Ectodermal cell (in vitro differentiated cells): ENCODE measurements around the gene FRMD5.

Experiments used
- H3K27ac ChIP-seq: 2 replicates; pipeline ENCODE4 v1.7.0; 2013; ENCODE audit warnings: mild to moderate bottlenecking, low read depth, low read length; ENCODE audit not compliant: insufficient read depth, poor library complexity, severe bottlenecking
- H3K27me3 ChIP-seq: 2 replicates; pipeline ENCODE4 v1.7.0; 2013; ENCODE audit warnings: mild to moderate bottlenecking, low read length; ENCODE audit not compliant: insufficient read depth, control insufficient read depth, poor library complexity, severe bottlenecking
- H3K36me3 ChIP-seq: one replicate; pipeline ENCODE4 v1.7.0; 2013; ENCODE audit warnings: low read length; ENCODE audit not compliant: control insufficient read depth, insufficient read depth
- H3K4me1 ChIP-seq: one replicate; pipeline ENCODE4 v1.7.0; 2013; ENCODE audit warnings: low read length; ENCODE audit not compliant: control insufficient read depth, insufficient read depth
- H3K4me3 ChIP-seq: 2 replicates; pipeline ENCODE4 v1.7.0; 2013; ENCODE audit warnings: low read depth, low read length, control low read depth; ENCODE audit not compliant: insufficient read depth
- H3K9me3 ChIP-seq: 2 replicates; pipeline ENCODE4 v1.7.0; 2013; ENCODE audit warnings: mild to moderate bottlenecking, low read length, moderate library complexity; ENCODE audit not compliant: control insufficient read depth
- WGBS, 2 experiments: methylation state at CpG; one replicate each; pipeline ENCODE4 v1.1.7; 2013; ENCODE audit warnings: missing lambda C conversion rate in 2 of 2; 5-methylcytosine and 5-hydroxymethylcytosine counted together

Gene FRMD5

DNA sequence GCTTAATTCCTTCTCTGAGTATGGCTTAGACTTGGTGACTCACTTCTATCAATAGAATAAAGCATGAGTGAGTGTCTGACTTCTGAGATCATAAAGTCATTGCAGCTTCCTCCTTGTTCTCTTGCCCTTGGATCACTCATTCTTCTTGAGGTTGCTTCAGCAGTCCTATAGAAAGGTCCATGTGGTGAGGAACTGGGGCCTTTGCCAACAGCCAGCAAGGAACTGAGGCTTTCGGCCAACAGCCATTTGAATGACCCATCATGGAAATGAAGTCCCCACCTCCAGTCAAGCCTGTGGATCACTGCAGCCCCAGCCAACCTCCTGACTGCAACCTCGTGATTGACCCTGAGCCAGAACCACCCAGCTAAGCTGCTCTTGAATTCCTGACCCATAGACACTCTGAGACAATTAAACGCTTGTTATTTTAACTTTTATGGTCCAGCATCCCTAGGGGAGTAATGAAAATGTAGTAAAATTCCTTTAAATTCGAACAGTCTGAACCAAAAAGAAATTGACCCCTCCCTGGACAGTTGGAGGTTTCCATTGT lies 283.8 kb downstream of the FRMD5 start:
- Histone ChIP-seq H3K27me3 (no peaks in the 10 kb centered on the region), H3K36me3 (no peaks in the 10 kb centered on the region), H3K4me1 (peaks cover 6% of the 10 kb centered on the region), H3K27ac (no peak overlapping the region), H3K4me3 (no peak overlapping the region), H3K9me3 (no peaks in the 10 kb centered on the region)
- WGBS, 2 experiments, result 90 to 93% methylated on average over 4 of the region's 4 CpGs

DNA sequence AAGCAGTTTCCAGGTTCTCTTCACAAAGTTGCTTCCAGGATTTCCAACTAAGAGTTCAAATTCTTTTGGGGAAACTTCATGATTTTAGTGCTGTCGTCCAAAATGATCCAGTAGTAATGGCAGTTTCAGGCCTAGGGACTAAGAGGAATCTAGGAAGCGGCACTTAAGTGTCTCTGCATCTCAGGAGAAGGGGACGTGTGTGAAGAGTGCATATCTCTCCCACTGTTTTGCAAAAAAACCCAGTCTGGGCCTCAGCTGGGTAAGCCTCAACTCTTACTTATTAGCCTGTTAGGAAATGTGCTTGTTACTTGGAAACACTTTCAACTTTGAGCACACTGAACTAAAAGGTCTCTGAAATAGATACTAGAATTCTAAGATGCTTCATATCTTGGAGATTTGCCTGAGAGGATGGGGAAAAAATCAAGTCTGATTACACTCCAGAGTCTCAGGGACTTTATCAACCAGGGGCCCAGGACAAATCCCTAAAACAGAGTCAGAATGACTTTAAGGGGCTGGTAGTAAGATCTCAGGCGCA lies 286.5 kb downstream of the FRMD5 start:
- Histone ChIP-seq H3K27ac (no peak overlapping the region), H3K27me3 (no peaks in the 10 kb centered on the region), H3K36me3 (no peaks in the 10 kb centered on the region), H3K4me3 (no peak overlapping the region), H3K9me3 (no peaks in the 10 kb centered on the region), H3K4me1 (no peaks in the 10 kb centered on the region)
- WGBS, 2 experiments, result 89 to 91% methylated on average over 4 of the region's 4 CpGs

DNA sequence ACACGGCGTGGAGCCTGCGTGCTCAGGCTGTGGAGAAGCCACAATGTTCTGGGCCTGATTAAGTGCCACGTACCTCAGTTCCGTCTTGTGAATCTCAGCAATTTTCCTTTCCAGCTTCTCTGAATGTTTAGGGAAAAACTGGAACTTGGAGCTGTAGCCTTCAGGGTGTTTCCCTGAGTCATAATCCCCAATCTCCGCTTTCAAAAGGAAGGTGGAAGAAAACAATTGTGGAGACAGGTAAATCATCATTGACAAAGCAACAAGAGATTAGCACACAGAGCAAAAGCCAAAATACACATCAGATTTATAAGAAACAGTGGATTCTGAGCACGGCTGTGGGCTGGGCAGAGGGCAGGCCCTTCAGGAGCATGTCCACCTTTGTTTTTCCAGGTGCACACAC lies 289.3 kb downstream of the FRMD5 start:
- Histone ChIP-seq H3K4me1 (no peaks in the 10 kb centered on the region), H3K9me3 (no peaks in the 10 kb centered on the region), H3K4me3 (no peak overlapping the region), H3K27ac (no peak overlapping the region), H3K27me3 (no peaks in the 10 kb centered on the region), H3K36me3 (no peaks in the 10 kb centered on the region)
- WGBS, 2 experiments, result 91 to 94% methylated on average over 7 of the region's 7 CpGs

DNA sequence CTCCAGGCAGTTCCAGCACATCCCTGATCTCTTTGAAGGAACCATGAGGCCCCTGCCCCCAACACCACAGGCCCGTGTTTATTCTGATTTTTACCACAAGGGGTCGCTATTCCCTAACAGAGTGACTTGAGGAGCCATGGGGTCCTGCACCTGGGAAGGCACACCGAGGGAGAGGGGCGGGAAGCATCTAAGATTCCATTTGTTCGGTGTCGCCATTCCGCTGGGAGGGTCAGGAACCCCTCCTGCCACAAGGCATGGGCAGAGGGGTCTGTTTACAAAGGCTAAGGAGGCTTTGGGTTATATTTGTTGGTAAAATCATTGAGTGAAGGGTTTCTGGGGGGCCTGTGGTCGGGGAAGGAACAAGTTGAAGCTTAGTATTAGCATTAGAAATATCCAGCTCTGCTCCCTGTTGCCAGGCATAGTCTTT lies 291.2 kb downstream of the FRMD5 start:
- Histone ChIP-seq H3K9me3 (no peaks in the 10 kb centered on the region), H3K4me1 (no peaks in the 10 kb centered on the region), H3K27ac (no peak overlapping the region), H3K27me3 (no peaks in the 10 kb centered on the region), H3K36me3 (no peaks in the 10 kb centered on the region), H3K4me3 (no peak overlapping the region)
- 12 to 15% methylated on average over 8 of the region's 8 CpGs for WGBS, 2 experiments

DNA sequence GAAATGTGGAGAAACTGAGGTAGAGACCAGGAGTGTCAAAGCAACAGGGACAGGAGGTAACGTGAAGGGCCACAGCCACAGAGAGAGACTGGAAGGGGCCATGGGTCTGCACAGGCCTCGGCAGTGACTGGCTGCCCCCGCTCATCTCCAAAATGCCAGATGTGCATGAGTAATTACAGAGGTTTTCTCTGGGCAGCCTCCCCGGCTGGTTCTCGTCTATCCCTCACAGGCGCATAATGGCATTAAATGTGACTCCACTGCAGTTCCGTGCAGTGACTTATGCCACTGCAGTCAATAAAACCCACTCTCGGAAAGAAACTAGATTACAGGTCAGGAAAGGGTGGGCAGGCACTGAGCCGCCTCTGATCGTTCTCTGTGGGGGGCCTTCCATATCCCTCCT lies 293.6 kb downstream of the FRMD5 start:
- Histone ChIP-seq H3K4me1 (no peaks in the 10 kb centered on the region), H3K27ac (no peak overlapping the region), H3K27me3 (no peaks in the 10 kb centered on the region), H3K36me3 (no peaks in the 10 kb centered on the region), H3K4me3 (no peak overlapping the region), H3K9me3 (no peaks in the 10 kb centered on the region)
- 82 to 85% methylated on average over 10 of the region's 10 CpGs for WGBS, 2 experiments

DNA sequence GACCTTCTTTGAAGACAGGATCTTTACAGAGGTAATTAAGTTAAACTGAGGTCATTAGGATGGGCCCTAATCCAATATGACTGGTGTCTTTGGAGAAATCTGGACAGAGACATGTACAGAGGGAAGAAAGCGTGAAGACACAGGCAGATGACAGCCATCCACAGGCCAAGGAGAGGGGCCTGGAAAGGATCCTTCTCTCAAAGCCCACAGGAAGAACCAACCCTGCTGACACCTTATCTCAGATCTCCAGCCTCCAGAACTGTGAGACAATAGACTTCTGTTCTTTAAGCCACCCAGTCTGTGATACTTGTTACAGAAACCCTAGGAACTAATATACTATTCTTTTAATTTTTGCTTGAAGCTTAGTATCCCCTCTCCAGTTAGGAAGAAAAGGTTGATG lies 294.1 kb downstream of the FRMD5 start:
- Histone ChIP-seq H3K27ac (no peak overlapping the region), H3K4me1 (no peaks in the 10 kb centered on the region), H3K4me3 (no peak overlapping the region), H3K9me3 (no peaks in the 10 kb centered on the region), H3K27me3 (no peaks in the 10 kb centered on the region), H3K36me3 (no peaks in the 10 kb centered on the region)
- 95 to 100% methylated on average over 1 of the region's 1 CpG for WGBS, 2 experiments

DNA sequence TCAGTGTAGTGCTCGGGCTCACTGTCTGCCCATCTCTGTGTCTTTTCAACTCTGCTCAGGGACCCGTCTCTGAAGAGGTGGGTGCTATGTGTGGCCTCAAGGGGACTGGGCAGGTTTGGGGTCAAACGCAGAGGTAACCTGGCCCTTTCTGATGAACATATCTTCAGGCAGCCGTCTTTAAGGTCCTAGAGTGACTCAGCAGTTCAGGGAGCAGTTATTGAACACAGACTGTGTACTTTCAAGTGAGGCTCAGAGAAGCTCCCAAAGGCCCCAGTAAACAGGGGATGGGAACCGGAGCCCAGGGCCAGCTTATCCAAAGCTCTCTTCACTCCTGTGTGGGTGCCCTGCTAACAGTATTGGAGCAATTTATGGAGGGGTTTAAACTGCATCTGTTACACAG lies 295.1 kb downstream of the FRMD5 start:
- 91 to 93% methylated on average over 5 of the region's 5 CpGs for WGBS, 2 experiments
- H3K27me3 ChIP-seq, result no peaks in the 10 kb centered on the region
- no peaks in the 10 kb centered on the region for H3K9me3 ChIP-seq
- H3K4me1 ChIP-seq, result no peaks in the 10 kb centered on the region
- H3K4me3 ChIP-seq, result no peak overlapping the region
- H3K27ac ChIP-seq, result no peak overlapping the region
- H3K36me3 ChIP-seq, result no peaks in the 10 kb centered on the region

DNA sequence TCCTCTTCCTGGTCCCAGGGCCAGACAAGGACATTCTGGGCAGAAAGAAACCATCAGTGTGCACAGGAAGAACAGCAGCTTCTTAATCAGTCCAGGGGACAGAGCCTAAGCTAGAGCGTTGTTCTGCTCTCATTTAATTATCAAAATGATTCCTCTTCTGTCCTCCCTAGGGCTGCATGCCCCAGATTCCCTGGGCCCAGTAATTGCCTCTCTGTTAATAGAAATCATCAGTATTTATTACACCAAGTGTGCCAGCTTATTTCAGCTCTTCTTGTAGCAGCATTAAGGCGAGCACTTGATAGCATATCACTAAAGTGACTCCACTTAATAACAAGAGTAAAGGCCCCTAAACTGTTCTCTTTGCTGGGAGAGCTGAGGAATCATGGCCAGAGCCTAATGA lies 296.2 kb downstream of the FRMD5 start:
- WGBS, 2 experiments, result 93 to 97% methylated on average over 2 of the region's 2 CpGs
- Histone ChIP-seq H3K4me1 (no peaks in the 10 kb centered on the region), H3K27me3 (no peaks in the 10 kb centered on the region)

DNA sequence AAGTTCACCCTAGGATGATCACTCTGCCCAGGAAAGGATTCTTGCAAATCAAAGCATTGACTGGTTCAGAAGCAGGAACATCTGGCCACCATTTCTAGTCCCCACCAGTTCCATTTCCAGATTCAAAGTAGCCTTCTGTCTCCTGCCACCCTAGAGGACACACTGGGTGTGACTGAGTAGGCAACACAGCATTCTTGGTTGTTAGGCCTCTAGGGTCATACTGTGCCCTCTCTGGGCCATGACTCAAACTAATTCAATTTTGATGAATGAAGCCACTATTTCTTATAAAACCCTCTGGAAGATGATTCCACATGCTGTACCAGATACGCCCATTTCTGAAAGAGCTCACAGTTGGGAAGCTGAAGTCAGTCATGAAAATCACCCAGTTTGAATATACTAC lies 298.5 kb downstream of the FRMD5 start:
- H3K4me3 ChIP-seq, result no peak overlapping the region
- no peaks in the 10 kb centered on the region for H3K9me3 ChIP-seq
- no peaks in the 10 kb centered on the region for H3K27me3 ChIP-seq
- no peak overlapping the region for H3K27ac ChIP-seq
- H3K36me3 ChIP-seq, result no peaks in the 10 kb centered on the region
- no peaks in the 10 kb centered on the region for H3K4me1 ChIP-seq
- 89 to 100% methylated on average over 1 of the region's 1 CpG for WGBS, 2 experiments

More for the DNA sequence above, 296.2 kb downstream of the FRMD5 start:
- Histone ChIP-seq H3K9me3 (no peaks in the 10 kb centered on the region), H3K36me3 (no peaks in the 10 kb centered on the region), H3K4me3 (no peak overlapping the region), H3K27ac (no peak overlapping the region)

DNA sequence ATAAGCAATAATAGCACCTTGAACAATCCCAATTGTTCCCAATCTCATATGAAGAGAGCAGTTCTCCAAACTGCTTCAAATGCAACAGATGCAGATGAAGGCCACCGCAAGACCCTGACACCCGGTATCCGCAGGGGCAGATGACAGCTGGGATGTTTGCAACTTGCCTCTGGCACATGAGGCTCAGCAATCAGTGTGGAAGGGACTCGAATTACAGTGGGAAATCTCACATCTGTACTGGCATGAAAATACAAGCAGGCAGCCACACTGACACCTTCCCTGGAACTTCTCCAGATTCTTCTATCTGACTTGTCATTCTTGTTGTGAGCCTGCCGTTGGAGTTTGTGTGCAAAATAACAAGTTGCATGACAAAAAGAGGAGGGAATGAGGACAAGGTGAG lies 299.5 kb downstream of the FRMD5 start:
- WGBS, 2 experiments, result 74 to 75% methylated on average over 5 of the region's 5 CpGs
- Histone ChIP-seq H3K27ac (no peak overlapping the region), H3K4me3 (no peak overlapping the region), H3K27me3 (no peaks in the 10 kb centered on the region), H3K9me3 (no peaks in the 10 kb centered on the region), H3K4me1 (no peaks in the 10 kb centered on the region), H3K36me3 (no peaks in the 10 kb centered on the region)

DNA sequence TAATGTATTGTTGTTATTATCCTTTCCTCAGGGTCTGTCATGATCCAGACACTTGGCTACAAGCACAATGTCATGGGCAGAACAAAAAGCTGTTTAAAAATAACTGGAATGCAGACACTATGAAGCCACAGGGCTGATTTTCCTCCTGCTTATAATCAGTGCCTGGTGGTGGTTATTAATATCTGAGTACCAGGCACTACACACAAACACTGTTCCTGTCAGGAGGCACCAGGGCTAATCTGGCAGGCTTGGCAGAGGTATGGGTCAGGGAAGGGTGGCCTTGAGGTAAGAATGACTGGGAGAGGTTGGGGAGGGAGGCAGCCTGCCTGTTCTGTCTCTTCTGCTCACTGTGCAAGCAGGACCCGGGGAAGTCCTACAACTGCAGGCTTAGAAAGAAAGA lies 301.1 kb downstream of the FRMD5 start:
- H3K4me1 ChIP-seq, result no peaks in the 10 kb centered on the region
- H3K4me3 ChIP-seq, result no peak overlapping the region
- no peaks in the 10 kb centered on the region for H3K9me3 ChIP-seq
- H3K36me3 ChIP-seq, result no peaks in the 10 kb centered on the region
- no peak overlapping the region for H3K27ac ChIP-seq
- 92 to 94% methylated on average over 1 of the region's 1 CpG for WGBS, 2 experiments
- no peaks in the 10 kb centered on the region for H3K27me3 ChIP-seq
